Vagina (tissue), 2 donors: ENCODE measurements around the gene LRRC4C. TPM values are rescaled to one million over a fixed set of nuclear protein-coding genes. Genes with fewer than 3 reads are reported as not detected.

Experiments used
- DNase-seq, 2 donors: peaks; one replicate each; pipeline ENCODE4 v3.0.0-alpha.2; 2017; ENCODE audit errors: extremely low spot score in 2 of 2
- H3K27ac ChIP-seq: fragments of 200-600 bp; sonication (generic); one replicate; pipeline ENCODE4 v1.5.1; 2019
- H3K27me3 ChIP-seq: fragments of 200-600 bp; sonication (generic); one replicate; pipeline ENCODE4 v1.5.1; 2019
- H3K36me3 ChIP-seq, 2 donors: fragments of 200-600 bp; sonication (generic); one replicate each; pipeline ENCODE4 v1.5.1; 2017 to 2019
- H3K4me1 ChIP-seq: fragments of 200-600 bp; sonication (generic); one replicate; pipeline ENCODE4 v1.5.1; 2019
- H3K4me3 ChIP-seq, 2 donors: fragments of 200-600 bp; sonication (generic); 1 replicate in 1 of 2; 2 replicates in 1 of 2; pipeline ENCODE4 v1.5.1; 2016 to 2019
- H3K9me3 ChIP-seq: fragments of 200-600 bp; sonication (generic); one replicate; pipeline ENCODE4 v1.5.1; 2019
- POLR2A ChIP-seq, 2 donors: fragments of 450-650 bp; IDR thresholded peaks; one replicate each; pipeline ENCODE4 v1.6.1; 2017; ENCODE audit warnings: antibody characterized with exemption in 2 of 2, mild to moderate bottlenecking in 2 of 2, moderate library complexity in 2 of 2
- POLR2AphosphoS5 ChIP-seq, 2 donors: sonication (generic); formaldehyde crosslinking; IDR thresholded peaks; one replicate each; pipeline ENCODE4 v1.9.0; 2017; ENCODE audit warnings: antibody characterized with exemption in 2 of 2, mild to moderate bottlenecking in 2 of 2, low read depth in 1 of 2; ENCODE audit not compliant: insufficient read depth in 1 of 2
- intact Hi-C: fragments of 100-400 bp; cut with DNase I; formaldehyde crosslinking; loops from one replicate; pipeline ENCODE4 v1.15.1; 2023
- total RNA-seq: library from RNA; depleted of rRNA; stranded (reverse); fragments of >200 nt; gene quantifications from one replicate; pipeline ENCODE4 v1.2.3, GENCODE V29; 2016
- TF ChIP-seq, protein P1 (sequence below), 3 experiments: fragments of 450-650 bp in 2 of 3; fragments of 200-600 bp in 1 of 3; sonication (generic) in 1 of 3; IDR thresholded peaks; one replicate each; pipeline ENCODE4 v1.5.1; 2017 to 2019; ENCODE audit warnings: antibody characterized with exemption in 3 of 3, mild to moderate bottlenecking in 2 of 3, moderate library complexity in 2 of 3

The LRRC4C gene
- total RNA-seq, 1 donor from 2014 or later: 5.6 TPM

DNA sequence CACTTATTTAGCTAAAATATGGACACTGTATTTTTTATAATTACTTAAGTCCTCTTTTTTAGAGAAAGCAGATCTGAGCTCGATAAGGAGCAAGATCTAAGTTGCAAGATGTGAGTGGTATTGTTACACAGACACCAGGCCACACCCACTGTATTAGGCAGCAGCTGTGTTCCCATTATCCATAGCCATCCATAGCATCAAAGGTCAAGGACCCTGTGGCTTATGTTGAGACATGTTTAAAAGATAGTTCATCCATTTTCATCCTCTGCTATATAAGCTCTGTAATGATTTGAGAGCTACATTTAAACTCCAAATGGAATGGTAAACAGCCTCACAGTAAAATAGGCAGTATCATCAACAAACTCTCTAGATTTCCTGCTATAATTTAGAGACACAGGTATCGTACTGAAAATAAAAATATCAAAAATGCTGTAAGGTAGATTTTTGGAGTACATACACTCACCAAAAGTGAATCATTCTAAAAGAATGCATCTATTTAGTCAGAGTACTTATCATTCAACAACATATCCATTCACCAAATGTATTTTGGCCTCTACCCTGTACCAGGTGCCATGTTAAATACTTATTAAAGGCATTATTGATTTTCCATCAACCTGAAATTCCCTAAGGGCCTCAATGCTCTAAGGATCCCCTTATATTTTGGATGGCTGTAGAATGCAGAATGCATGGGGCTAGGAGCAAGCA is 574.0 kb downstream of the LRRC4C start:
- H3K27ac ChIP-seq: no peak overlapping the region
- H3K4me3 ChIP-seq: no peak overlapping the region
- no peaks in the 10 kb centered on the region for H3K9me3 ChIP-seq
- no peak for DNase-seq
- TF ChIP-seq POLR2A (IDR thresholded peaks at IDR 0.05): no peak
- TF ChIP-seq, protein P1, sequence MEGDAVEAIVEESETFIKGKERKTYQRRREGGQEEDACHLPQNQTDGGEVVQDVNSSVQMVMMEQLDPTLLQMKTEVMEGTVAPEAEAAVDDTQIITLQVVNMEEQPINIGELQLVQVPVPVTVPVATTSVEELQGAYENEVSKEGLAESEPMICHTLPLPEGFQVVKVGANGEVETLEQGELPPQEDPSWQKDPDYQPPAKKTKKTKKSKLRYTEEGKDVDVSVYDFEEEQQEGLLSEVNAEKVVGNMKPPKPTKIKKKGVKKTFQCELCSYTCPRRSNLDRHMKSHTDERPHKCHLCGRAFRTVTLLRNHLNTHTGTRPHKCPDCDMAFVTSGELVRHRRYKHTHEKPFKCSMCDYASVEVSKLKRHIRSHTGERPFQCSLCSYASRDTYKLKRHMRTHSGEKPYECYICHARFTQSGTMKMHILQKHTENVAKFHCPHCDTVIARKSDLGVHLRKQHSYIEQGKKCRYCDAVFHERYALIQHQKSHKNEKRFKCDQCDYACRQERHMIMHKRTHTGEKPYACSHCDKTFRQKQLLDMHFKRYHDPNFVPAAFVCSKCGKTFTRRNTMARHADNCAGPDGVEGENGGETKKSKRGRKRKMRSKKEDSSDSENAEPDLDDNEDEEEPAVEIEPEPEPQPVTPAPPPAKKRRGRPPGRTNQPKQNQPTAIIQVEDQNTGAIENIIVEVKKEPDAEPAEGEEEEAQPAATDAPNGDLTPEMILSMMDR (IDR thresholded peaks at IDR 0.05): no peak
- no peak for TF ChIP-seq POLR2AphosphoS5 (IDR thresholded peaks at IDR 0.05; ENCODE audit: insufficient read depth in 1 of 2, low read depth in 1 of 2)
- no peaks in the 10 kb centered on the region for H3K36me3 ChIP-seq
- intact Hi-C loops: no loop called here
- H3K27me3 ChIP-seq: no peaks in the 10 kb centered on the region
- no peaks in the 10 kb centered on the region for H3K4me1 ChIP-seq

DNA sequence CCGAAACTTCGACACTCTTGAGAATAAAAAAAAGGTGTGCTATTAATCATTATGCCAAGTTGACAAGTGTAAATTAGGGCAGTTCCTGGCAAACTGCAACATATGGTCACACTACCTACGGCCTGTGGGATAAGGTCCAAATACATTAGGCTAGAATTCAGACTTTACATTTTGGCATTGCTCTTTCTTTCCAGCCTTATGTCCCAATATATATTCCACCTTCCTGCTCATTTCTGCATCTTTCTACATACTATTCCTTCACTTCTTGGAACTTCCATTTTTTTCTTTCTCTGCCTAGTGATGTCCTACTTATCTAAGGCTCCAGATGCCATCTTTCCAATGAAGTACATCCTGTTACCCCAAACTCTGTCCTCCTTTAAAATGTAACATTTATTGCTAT is 577.2 kb downstream of the LRRC4C start:
- TF ChIP-seq, protein P1 (IDR thresholded peaks at IDR 0.05): no peak
- TF ChIP-seq POLR2A (IDR thresholded peaks at IDR 0.05): no peak
- no peak for TF ChIP-seq POLR2AphosphoS5 (IDR thresholded peaks at IDR 0.05; ENCODE audit: insufficient read depth in 1 of 2, low read depth in 1 of 2)
- Histone ChIP-seq H3K36me3 (no peaks in the 10 kb centered on the region), H3K27ac (no peak overlapping the region), H3K9me3 (no peaks in the 10 kb centered on the region), H3K4me3 (no peak overlapping the region), H3K4me1 (no peaks in the 10 kb centered on the region), H3K27me3 (no peaks in the 10 kb centered on the region)
- intact Hi-C loops: no loop called here
- no peak for DNase-seq

GRCh38 chr11:40879911-40880310 is 579.5 kb downstream of the LRRC4C start:
- TF ChIP-seq POLR2AphosphoS5 (IDR thresholded peaks at IDR 0.05; ENCODE audit: insufficient read depth in 1 of 2, low read depth in 1 of 2) (no peak), POLR2A (IDR thresholded peaks at IDR 0.05) (no peak)
- TF ChIP-seq, protein P1 (IDR thresholded peaks at IDR 0.05): no peak
- H3K4me3 ChIP-seq: no peak overlapping the region
- no peak overlapping the region for H3K27ac ChIP-seq
- no peaks in the 10 kb centered on the region for H3K27me3 ChIP-seq
- H3K36me3 ChIP-seq: no peaks in the 10 kb centered on the region
- no peaks in the 10 kb centered on the region for H3K4me1 ChIP-seq
- intact Hi-C loops: no loop called here
- H3K9me3 ChIP-seq: no peaks in the 10 kb centered on the region
- DNase-seq: no peak

DNA sequence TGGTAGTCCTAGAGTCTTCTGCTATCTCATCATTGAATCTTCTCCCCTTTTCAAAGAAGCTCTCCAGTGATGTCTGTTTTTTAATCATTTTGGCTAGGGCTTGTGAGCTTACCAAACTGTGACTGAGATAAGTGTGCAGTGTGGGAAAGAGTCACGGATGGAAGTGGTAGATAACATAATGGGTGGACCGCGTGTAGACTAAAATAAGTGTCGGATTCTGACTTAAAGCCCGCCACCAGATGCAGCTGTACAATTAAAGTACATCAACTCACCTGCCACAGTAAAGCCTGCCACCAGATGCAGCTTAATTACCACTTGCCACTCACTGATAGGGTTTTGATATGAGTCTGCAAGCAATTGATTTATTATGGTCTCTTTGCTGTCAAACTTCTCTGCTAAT is 581.5 kb downstream of the LRRC4C start:
- no peaks in the 10 kb centered on the region for H3K9me3 ChIP-seq
- no peak overlapping the region for H3K27ac ChIP-seq
- H3K36me3 ChIP-seq: no peaks in the 10 kb centered on the region
- H3K4me1 ChIP-seq: no peaks in the 10 kb centered on the region
- intact Hi-C loops: no loop called here
- DNase-seq: no peak
- H3K4me3 ChIP-seq: no peak overlapping the region
- no peaks in the 10 kb centered on the region for H3K27me3 ChIP-seq
- no peak for TF ChIP-seq POLR2AphosphoS5 (IDR thresholded peaks at IDR 0.05; ENCODE audit: insufficient read depth in 1 of 2, low read depth in 1 of 2)
- TF ChIP-seq, protein P1 (IDR thresholded peaks at IDR 0.05): no peak
- no peak for TF ChIP-seq POLR2A (IDR thresholded peaks at IDR 0.05)

DNA sequence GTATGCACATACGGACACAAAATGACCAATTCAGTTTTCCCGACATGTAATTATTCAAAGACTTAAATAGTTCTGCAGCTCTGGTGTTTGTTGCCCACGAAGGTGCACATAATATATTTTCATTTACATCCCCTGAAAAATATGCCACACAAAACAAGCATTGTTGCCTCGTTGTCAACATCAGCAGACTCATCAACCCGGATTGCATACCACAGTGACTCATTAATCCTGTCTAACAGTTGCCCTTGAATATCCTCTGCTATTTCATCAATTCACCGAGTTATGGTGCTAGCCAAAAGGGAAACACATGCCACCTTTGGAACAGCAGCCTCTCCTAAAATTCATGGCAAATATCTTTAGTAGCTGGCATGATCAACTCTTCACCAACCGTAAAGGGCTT is 582.2 kb downstream of the LRRC4C start:
- intact Hi-C loops: no loop called here
- TF ChIP-seq POLR2AphosphoS5 (IDR thresholded peaks at IDR 0.05; ENCODE audit: insufficient read depth in 1 of 2, low read depth in 1 of 2): no peak
- TF ChIP-seq, protein P1 (IDR thresholded peaks at IDR 0.05): no peak
- no peak for TF ChIP-seq POLR2A (IDR thresholded peaks at IDR 0.05)
- Histone ChIP-seq H3K27ac (no peak overlapping the region), H3K4me1 (no peaks in the 10 kb centered on the region), H3K4me3 (no peak overlapping the region), H3K36me3 (no peaks in the 10 kb centered on the region), H3K9me3 (no peaks in the 10 kb centered on the region), H3K27me3 (no peaks in the 10 kb centered on the region)
- DNase-seq: no peak
